ENCODE results near the gene KIF5A. TPM values are rescaled to one million over a fixed set of nuclear protein-coding genes. Genes with fewer than 3 reads are reported as not detected.

The KIF5A gene
- total and polyA plus RNA-seq, 2 of the 4 experiments (the other 2 are of a cell fraction): 0.15 to 0.18 TPM

DNA sequence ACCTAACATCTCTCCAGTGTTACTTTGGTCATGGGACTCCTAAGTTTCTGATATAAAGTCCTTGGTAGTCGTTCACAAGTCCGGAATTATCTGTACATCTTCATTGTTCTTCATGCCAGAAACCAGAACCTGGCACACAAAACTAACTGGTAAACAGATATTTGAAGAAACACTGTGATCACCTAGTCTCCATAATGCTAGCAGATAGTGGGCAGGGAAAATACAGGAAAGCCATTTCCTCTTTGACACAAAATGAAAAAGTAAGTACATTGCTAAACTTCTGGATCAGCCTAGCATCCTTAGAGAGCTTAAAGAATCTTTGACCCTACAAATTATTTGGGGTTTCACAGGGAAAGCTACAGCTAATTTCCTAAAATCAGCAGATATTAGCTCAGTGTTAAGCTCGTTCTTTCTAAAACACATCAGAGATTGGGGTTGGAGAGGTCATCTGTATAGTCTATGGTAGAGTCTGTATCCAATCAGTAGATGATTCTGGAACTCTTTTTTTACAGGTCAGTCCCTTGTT is 34.4 kb upstream of the KIF5A start:
- no peak for DNase-seq
- no peaks in the 10 kb centered on the region; the same call in 1 of the 2 replicates for H3K4me1 ChIP-seq (ENCODE audit: control insufficient read depth, insufficient read depth, low read length)
- no peak overlapping the region for H3K4ac ChIP-seq (ENCODE audit: low read depth, low read length)
- H3K56ac ChIP-seq (ENCODE audit: extremely low read depth, insufficient read depth, low read length): no peak overlapping the region
- H3K18ac ChIP-seq (ENCODE audit: low read depth, low read length): no peak overlapping the region
- intact Hi-C loops (cut with micrococcal nuclease): no loop called here
- BruUV-seq (replicated peaks): no TSS peak
- H3K9me3 ChIP-seq (ENCODE audit: control insufficient read depth, insufficient read depth, low read length): no peaks in the 10 kb centered on the region
- H3K27me3 ChIP-seq (ENCODE audit: control insufficient read depth, insufficient read depth, low read length): no peaks in the 10 kb centered on the region
- H4K5ac ChIP-seq (ENCODE audit: low read depth, low read length): no peak overlapping the region
- H2AFZ ChIP-seq (replicated peaks; ENCODE audit: low read length, poor library complexity): no peak overlapping the region
- TF ChIP-seq MAFK (IDR thresholded peaks at IDR 0.05; ENCODE audit: low read depth, low read length) (no peak), SMC3 (IDR thresholded peaks at IDR 0.05; ENCODE audit: low read depth, low read length) (no peak), MXI1 (IDR thresholded peaks at IDR 0.05; ENCODE audit: borderline replicate concordance, low read depth, low read length) (no peak), RFX5 (IDR thresholded peaks at IDR 0.05; ENCODE audit: low read depth, low read length) (no peak), FOS (IDR thresholded peaks at IDR 0.05; ENCODE audit: low read depth, low read length) (no peak), CHD1 (IDR thresholded peaks at IDR 0.05; ENCODE audit: low read depth, low read length) (no peak), POLR2A (IDR thresholded peaks at IDR 0.05; ENCODE audit: low read depth, low read length) (no peak), BHLHE40 (IDR thresholded peaks at IDR 0.05; ENCODE audit: low read depth, low read length) (no peak), RAD21 (IDR thresholded peaks at IDR 0.05; ENCODE audit: low read length) (no peak), RCOR1 (IDR thresholded peaks at IDR 0.05; ENCODE audit: insufficient replicate concordance, low read length) (no peak)
- TF ChIP-seq, protein P1, sequence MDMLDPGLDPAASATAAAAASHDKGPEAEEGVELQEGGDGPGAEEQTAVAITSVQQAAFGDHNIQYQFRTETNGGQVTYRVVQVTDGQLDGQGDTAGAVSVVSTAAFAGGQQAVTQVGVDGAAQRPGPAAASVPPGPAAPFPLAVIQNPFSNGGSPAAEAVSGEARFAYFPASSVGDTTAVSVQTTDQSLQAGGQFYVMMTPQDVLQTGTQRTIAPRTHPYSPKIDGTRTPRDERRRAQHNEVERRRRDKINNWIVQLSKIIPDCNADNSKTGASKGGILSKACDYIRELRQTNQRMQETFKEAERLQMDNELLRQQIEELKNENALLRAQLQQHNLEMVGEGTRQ (IDR thresholded peaks at IDR 0.05; ENCODE audit: low read depth, low read length): no peak
- H2BK15ac ChIP-seq (ENCODE audit: low read depth, low read length): no peak overlapping the region
- in situ Hi-C loops (cut with MboI; ENCODE audit: low sequenced_read_pairs): no loop called here
- H4K91ac ChIP-seq (ENCODE audit: insufficient read depth, low read depth, low read length): no peak overlapping the region
- no peak overlapping the region for H3K27ac ChIP-seq (ENCODE audit: insufficient read depth, low read length)
- peaks cover 3% of the 10 kb centered on the region; the same call in 1 of the 2 replicates for H3K9me1 ChIP-seq (ENCODE audit: insufficient read depth, low read length)
- no peak overlapping the region for H3K4me2 ChIP-seq (ENCODE audit: low read depth, low read length)
- peaks cover 21 to 77% of the 10 kb centered on the region in 2 experiments for H3K79me1 ChIP-seq (ENCODE audit: low read depth in 1 of 2, low read length in 2 of 2)
- H2BK120ac ChIP-seq (ENCODE audit: low read depth, low read length): no peak overlapping the region
- no peak overlapping the region for H3K23ac ChIP-seq (ENCODE audit: low read depth, low read length)
- H3K9ac ChIP-seq (ENCODE audit: low read depth, low read length): no peak overlapping the region
- no CpG with 5 or more reads among the region's 3 CpGs for WGBS, 2 experiments (ENCODE audit: extremely low coverage in 2 of 2, insufficient read length in 1 of 2)
- H4K20me1 ChIP-seq (ENCODE audit: insufficient read depth, low read length): peaks cover 92% of the 10 kb centered on the region
- ChIA-PET POLR2A (ENCODE audit: unreplicated experiment) (no interaction called here), CTCF (interaction anchor here (0.5 kb wide), 1 partner anchor 117 kb away, joined by 3 read pairs; the partner anchor contains the start of gene B4GALNT1)
- H3K4me3 ChIP-seq (ENCODE audit: insufficient read depth, low read depth, low read length): no peak overlapping the region
- ATAC-seq (ENCODE audit: low read depth): no peak
- no peak overlapping the region for H2AK5ac ChIP-seq (ENCODE audit: low read depth, low read length)
- dilution Hi-C loops (cut with HindIII; ENCODE audit: low sequenced_read_pairs, unreplicated experiment): no loop called here
- no peak overlapping the region for H4K8ac ChIP-seq (ENCODE audit: low read depth in 2 of 2, low read length in 2 of 2)
- H3K36me3 ChIP-seq (ENCODE audit: control insufficient read depth, insufficient read depth, low read length): peaks cover 71% of the 10 kb centered on the region
- H3K14ac ChIP-seq (replicated peaks; ENCODE audit: low read depth, low read length): no peak overlapping the region
- H2BK20ac ChIP-seq (ENCODE audit: low read depth, low read length): no peak overlapping the region
- no peak overlapping the region for H2BK5ac ChIP-seq (ENCODE audit: low read depth, low read length, poor library complexity, severe bottlenecking)
- H2AK9ac ChIP-seq (replicated peaks; ENCODE audit: low read depth, low read length, poor library complexity): no peak overlapping the region
